T-helper 1 cell treated with Interleukin-12 subunit alpha and Interleukin-12 subunit beta and Interleukin-4 antibody, amounts not matched to agents 30 ng/mL and 1 ng/mL, for 36 hours (primary cell): ENCODE results near the gene TJP2. TPM values are rescaled to one million over a fixed set of nuclear protein-coding genes. Genes with fewer than 3 reads are reported as not detected.

Source experiments
- intact Hi-C: fragments of 100-400 bp; cut with micrococcal nuclease; formaldehyde crosslinking; loops from one replicate; pipeline ENCODE4 v1.15.1; 2024
- total RNA-seq: library from RNA; stranded (reverse); gene quantifications from 2 replicates; pipeline ENCODE4 v1.2.3, GENCODE V29; 2022

The TJP2 gene
- total RNA-seq, 1 donor from 2014 or later: 24.5 TPM

DNA sequence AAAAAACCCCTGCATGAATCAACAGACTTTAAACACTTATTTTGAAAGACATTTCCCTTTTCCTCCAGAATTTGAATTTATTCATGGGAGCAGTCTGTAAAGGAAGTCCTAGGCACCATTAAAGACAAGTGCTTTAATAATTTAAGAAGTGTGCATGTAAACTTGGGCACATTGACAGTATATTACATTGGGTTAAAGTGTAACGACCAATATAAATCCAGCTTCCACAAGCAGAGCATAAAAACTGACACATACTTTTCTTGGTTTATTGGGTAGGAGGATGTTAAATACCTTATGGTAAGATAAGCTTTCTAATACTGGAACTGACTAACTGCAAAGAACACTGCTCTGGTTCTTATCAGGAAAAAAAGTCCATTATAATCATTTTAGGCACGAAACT is 149.8 kb downstream of the TJP2 start:
- intact Hi-C loops: no loop called here

Other genes starting within 250 kb of the TJP2 start
- not detected in 2 replicates for gene PRKACG, start 160.2 kb upstream of the TJP2 start, total RNA-seq
- gene FXN, start 138.5 kb upstream of the TJP2 start, total RNA-seq: 20.9 and 23.9 TPM in 2 replicates
- gene ENTREP1, start 150.9 kb downstream of the TJP2 start, total RNA-seq: not detected in 2 replicates